Heart left ventricle (tissue), 16 donors: ENCODE data around the gene CEND1. TPM values are rescaled to one million over a fixed set of nuclear protein-coding genes. Genes with fewer than 3 reads are reported as not detected.

Experiments
- ATAC-seq, 4 donors: fragments of 200-7000 bp; cut with Tn5 transposase; one replicate each; pipeline ENCODE4 v1.9.1; 2020 to 2022; ENCODE audit warnings: moderate library complexity in 4 of 4, mild to moderate bottlenecking in 3 of 4, moderate number of reproducible peaks in 1 of 4
- DNase-seq, 5 donors: peaks; one replicate each; pipeline ENCODE4 v3.0.0-alpha.2; 2020
- H3K27ac ChIP-seq, 12 donors: fragments of 200-600 bp; sonication (generic) in 4 of 12; one replicate each; pipeline versions ENCODE4 v1.5.0 to v1.8.0; 2016 to 2022; ENCODE audit warnings: mild to moderate bottlenecking in 2 of 12
- H3K27me3 ChIP-seq, 9 donors: fragments of 200-600 bp; sonication (generic) in 2 of 9; one replicate each; pipeline versions ENCODE4 v1.5.1 to v1.8.0; 2016 to 2022; ENCODE audit warnings: mild to moderate bottlenecking in 3 of 9
- H3K36me3 ChIP-seq, 9 donors: fragments of 200-600 bp; sonication (generic) in 2 of 9; one replicate each; pipeline versions ENCODE4 v1.5.0 to v1.8.0; 2018 to 2022; ENCODE audit warnings: mild to moderate bottlenecking in 2 of 9
- H3K4me1 ChIP-seq, 12 donors: fragments of 200-600 bp; sonication (generic) in 4 of 12; one replicate each; pipeline versions ENCODE4 v1.5.0 to v1.8.0; 2016 to 2022; ENCODE audit warnings: mild to moderate bottlenecking in 3 of 12
- H3K4me3 ChIP-seq, 12 donors: fragments of 200-600 bp; sonication (generic) in 4 of 12; one replicate each; pipeline versions ENCODE4 v1.5.0 to v1.8.0; 2017 to 2022; ENCODE audit warnings: mild to moderate bottlenecking in 9 of 12, moderate library complexity in 4 of 12
- H3K9me3 ChIP-seq, 12 donors: fragments of 200-600 bp; sonication (generic) in 4 of 12; one replicate each; pipeline versions ENCODE4 v1.5.0 to v1.8.0; 2016 to 2022; ENCODE audit warnings: mild to moderate bottlenecking in 1 of 12
- POLR2A ChIP-seq, 2 donors: fragments of 450-650 bp; IDR thresholded peaks; one replicate each; pipeline ENCODE4 v1.6.1; 2017; ENCODE audit warnings: antibody characterized with exemption in 2 of 2, mild to moderate bottlenecking in 2 of 2, moderate library complexity in 2 of 2
- WGBS, 4 donors: extraction: QIAGEN DNeasy Blood & Tissue Kit in 2 of 4; methylation state at CpG; one replicate each; pipeline versions ENCODE4 v1.1.5 to v1.1.7; 2013 to 2018; 5-methylcytosine and 5-hydroxymethylcytosine counted together
- intact Hi-C, 10 donors: fragments of 100-400 bp; cut with DNase I; formaldehyde crosslinking; loops; one replicate each; pipeline versions ENCODE4 v1.11.1 to v1.14.2; 2022
- polyA plus RNA-seq, 2 donors: library from polyadenylated mRNA; stranded (reverse); fragments of 200-250 nt; gene quantifications; one replicate each; pipeline ENCODE4 v1.2.3, GENCODE V29; 2013
- total RNA-seq, 9 donors: library from RNA; depleted of rRNA in 2 of 9; stranded (reverse); fragments of >200 nt in 2 of 9; fragmentation: NEBNext Ultra II Directional in 3 of 9; extraction: Animal tissue kit (Norgen Biotek cat#: 25700) in 3 of 9; gene quantifications; one replicate each; pipeline versions ENCODE4 v1.1.0 to v1.2.4, GENCODE V29; 2016 to 2023
- TF ChIP-seq, protein P1 (sequence below), 12 donors: fragments of 200-600 bp; sonication (generic) in 4 of 12; IDR thresholded peaks; one replicate each; pipeline versions ENCODE4 v1.5.0 to v1.8.0; 2018 to 2022; ENCODE audit warnings: antibody characterized with exemption in 12 of 12, mild to moderate bottlenecking in 5 of 12
- donor health status: ischemic (EF 13 %, LVEDD 7.1; RV severe dilation, severe dysfunction).
- donor health status: healthy with polysubstance abuse.
- donor health status: DM: no; HTN: yes; CAD: no.
- donor health status: DM: no; HTN: no; CAD: no.
- donor health status: ischemic (EF 25% LVEDD 6.9; RV normal size, moderate dysfunction).
- donor health status: ischemic (EF 25% LVEDD 5.7; RV mildly dilated, moderate dysfunction).
- donor health status: healthy.
- donor health status: DM: yes; HTN: yes; CAD: no.
- donor health status: ischemic (EF 35%, LVEDD 5.7; RV mildly dilated, moderate dysfunction).
- donor health status: nonischemic (EF 11% LVEDD 7.7; RV severe dilation, severe dysfunction).
- donor health status: DM: yes; HTN: yes; CAD: no.
- donor health status: PGD.
- donor health status: ischemic (EF 29% LVEDD 5.4; RV normal size, mild dysfunction).
- donor health status: nonischemic (EF 23%, LVEDD 6.1; RV moderate dilation, normal function).

The CEND1 gene
- total and polyA plus RNA-seq, 11 donors = 0.25 to 1.1 (median 0.44) TPM; not detected in 2

GRCh38 chr11:737366-737765, 52.5 kb downstream of the CEND1 start:
- H3K36me3 ChIP-seq = no peaks in the 10 kb centered on the region
- intact Hi-C loops = loop anchor here in 1 of 10 donors (10.0 kb wide), 1 partner anchor 57 kb away; the partner anchor contains the start of genes CEND1 and SLC25A22
- peaks cover 0 to 10% (median 0%) of the 10 kb centered on the region in 9 donors for H3K27me3 ChIP-seq
- no peak overlapping the region for H3K27ac ChIP-seq
- H3K4me1 ChIP-seq = peaks cover 0 to 8% (median 0%) of the 10 kb centered on the region in 12 donors
- no peak for TF ChIP-seq POLR2A (IDR thresholded peaks at IDR 0.05)
- TF ChIP-seq, protein P1, sequence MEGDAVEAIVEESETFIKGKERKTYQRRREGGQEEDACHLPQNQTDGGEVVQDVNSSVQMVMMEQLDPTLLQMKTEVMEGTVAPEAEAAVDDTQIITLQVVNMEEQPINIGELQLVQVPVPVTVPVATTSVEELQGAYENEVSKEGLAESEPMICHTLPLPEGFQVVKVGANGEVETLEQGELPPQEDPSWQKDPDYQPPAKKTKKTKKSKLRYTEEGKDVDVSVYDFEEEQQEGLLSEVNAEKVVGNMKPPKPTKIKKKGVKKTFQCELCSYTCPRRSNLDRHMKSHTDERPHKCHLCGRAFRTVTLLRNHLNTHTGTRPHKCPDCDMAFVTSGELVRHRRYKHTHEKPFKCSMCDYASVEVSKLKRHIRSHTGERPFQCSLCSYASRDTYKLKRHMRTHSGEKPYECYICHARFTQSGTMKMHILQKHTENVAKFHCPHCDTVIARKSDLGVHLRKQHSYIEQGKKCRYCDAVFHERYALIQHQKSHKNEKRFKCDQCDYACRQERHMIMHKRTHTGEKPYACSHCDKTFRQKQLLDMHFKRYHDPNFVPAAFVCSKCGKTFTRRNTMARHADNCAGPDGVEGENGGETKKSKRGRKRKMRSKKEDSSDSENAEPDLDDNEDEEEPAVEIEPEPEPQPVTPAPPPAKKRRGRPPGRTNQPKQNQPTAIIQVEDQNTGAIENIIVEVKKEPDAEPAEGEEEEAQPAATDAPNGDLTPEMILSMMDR (IDR thresholded peaks at IDR 0.05) = no peak
- H3K9me3 ChIP-seq = no peaks in the 10 kb centered on the region
- DNase-seq (no peak), ATAC-seq (no peak)
- no peak overlapping the region for H3K4me3 ChIP-seq
- 50 to 56% (median 53%) methylated on average over 11 of the region's 11 CpGs for WGBS, 4 donors

Other genes with a start within 250 kb of the CEND1 start
- gene LMNTD2, start 229.4 kb downstream of the CEND1 start, total RNA-seq = 1 to 10 TPM in 2 of 9 donors, under 1 TPM in 5, not detected in 2; 0.10 to 1.6 (median 0.36) TPM
- under 1 TPM; 0.32 to 0.53 TPM for gene LMNTD2, start 229.4 kb downstream of the CEND1 start, polyA plus RNA-seq
- gene RASSF7, start 229.1 kb downstream of the CEND1 start, total RNA-seq = 10 to 100 TPM in 1 of 9 donors, 1 to 10 TPM in 8; 1.1 to 15.5 (median 3.3) TPM
- 10 to 100 TPM in 1 of 2 donors, 1 to 10 TPM in 1; 5.7 to 12.5 TPM for gene RASSF7, start 229.1 kb downstream of the CEND1 start, polyA plus RNA-seq
- 10 to 100 TPM; 11.6 to 21.3 (median 18.3) TPM for gene PHRF1, start 213.6 kb downstream of the CEND1 start, total RNA-seq
- gene PHRF1, start 213.6 kb downstream of the CEND1 start, polyA plus RNA-seq = 10 to 100 TPM; 16.1 to 18.1 TPM
- gene IRF7, start 174.1 kb downstream of the CEND1 start, total RNA-seq = 10 to 100 TPM in 7 of 9 donors, 1 to 10 TPM in 2; 5.5 to 30.6 (median 14.9) TPM
- gene IRF7, start 174.1 kb downstream of the CEND1 start, polyA plus RNA-seq = 10 to 100 TPM in 1 of 2 donors, 1 to 10 TPM in 1; 9.5 to 21.1 TPM
- not detected for gene CDHR5, start 165.1 kb downstream of the CEND1 start, total RNA-seq
- gene CDHR5, start 165.1 kb downstream of the CEND1 start, polyA plus RNA-seq = under 1 TPM in 1 of 2 donors, not detected in 1; 0.07 TPM
- gene SCT, start 162.9 kb downstream of the CEND1 start, total RNA-seq = under 1 TPM in 1 of 9 donors, not detected in 8; 0.81 TPM
- not detected for gene SCT, start 162.9 kb downstream of the CEND1 start, polyA plus RNA-seq
- 1 to 10 TPM in 1 of 9 donors, under 1 TPM in 5, not detected in 3; 0.20 to 1.0 (median 0.48) TPM for gene DRD4, start 152.8 kb downstream of the CEND1 start, total RNA-seq
- gene DRD4, start 152.8 kb downstream of the CEND1 start, polyA plus RNA-seq = under 1 TPM in 1 of 2 donors, not detected in 1; 0.07 TPM
- gene DEAF1, start 94.9 kb downstream of the CEND1 start, total RNA-seq = 10 to 100 TPM; 11.8 to 25.6 (median 15.1) TPM
- 10 to 100 TPM; 14.3 to 17.8 TPM for gene DEAF1, start 94.9 kb downstream of the CEND1 start, polyA plus RNA-seq
- gene TMEM80, start 94.3 kb downstream of the CEND1 start, total RNA-seq = 10 to 100 TPM in 7 of 9 donors, 1 to 10 TPM in 2; 8.9 to 18.2 (median 15.0) TPM
- gene TMEM80, start 94.3 kb downstream of the CEND1 start, polyA plus RNA-seq = 10 to 100 TPM in 1 of 2 donors, 1 to 10 TPM in 1; 8.0 to 14.9 TPM
- 10 to 100 TPM in 1 of 9 donors, 1 to 10 TPM in 7, under 1 TPM in 1; 0.72 to 15.5 (median 1.5) TPM for gene EPS8L2, start 83.9 kb downstream of the CEND1 start, total RNA-seq
- 1 to 10 TPM; 1.5 to 2.6 TPM for gene EPS8L2, start 83.9 kb downstream of the CEND1 start, polyA plus RNA-seq
- gene TALDO1, start 42.6 kb downstream of the CEND1 start, total RNA-seq = 100 to 1,000 TPM in 5 of 9 donors, 10 to 100 TPM in 4; 80.5 to 145 (median 105) TPM
- gene TALDO1, start 42.6 kb downstream of the CEND1 start, polyA plus RNA-seq = 100 to 1,000 TPM in 1 of 2 donors, 10 to 100 TPM in 1; 66.9 to 123 TPM
- 10 to 100 TPM; 13.4 to 30.8 (median 21.5) TPM for gene GATD1, start 12.6 kb downstream of the CEND1 start, total RNA-seq
- gene GATD1, start 12.6 kb downstream of the CEND1 start, polyA plus RNA-seq = 10 to 100 TPM; 20.4 to 20.5 TPM
- 10 to 100 TPM in 1 of 9 donors, 1 to 10 TPM in 8; 2.1 to 12.8 (median 4.4) TPM for gene SLC25A22, start 8.2 kb upstream of the CEND1 start, total RNA-seq
- 10 to 100 TPM in 1 of 2 donors, 1 to 10 TPM in 1; 2.6 to 12.7 TPM for gene SLC25A22, start 8.2 kb upstream of the CEND1 start, polyA plus RNA-seq
- 10 to 100 TPM in 1 of 9 donors, 1 to 10 TPM in 8; 4.9 to 11.2 (median 6.6) TPM for gene PIDD1, start 15.1 kb upstream of the CEND1 start, total RNA-seq
- 10 to 100 TPM in 1 of 2 donors, 1 to 10 TPM in 1; 5.5 to 11.8 TPM for gene PIDD1, start 15.1 kb upstream of the CEND1 start, polyA plus RNA-seq
- gene RPLP2, start 19.9 kb upstream of the CEND1 start, total RNA-seq = 1,000 to 10,000 TPM in 3 of 9 donors, 100 to 1,000 TPM in 6; 236 to 1,207 (median 933) TPM
- 1,000 to 10,000 TPM in 1 of 2 donors, 100 to 1,000 TPM in 1; 998 to 1,652 TPM for gene RPLP2, start 19.9 kb upstream of the CEND1 start, polyA plus RNA-seq
- gene PNPLA2, start 28.8 kb upstream of the CEND1 start, total RNA-seq = 100 to 1,000 TPM; 141 to 348 (median 232) TPM
- gene PNPLA2, start 28.8 kb upstream of the CEND1 start, polyA plus RNA-seq = 100 to 1,000 TPM; 112 to 133 TPM
- gene CRACR2B, start 37.8 kb upstream of the CEND1 start, total RNA-seq = 10 to 100 TPM; 13.3 to 22.4 (median 17.7) TPM
- 10 to 100 TPM in 1 of 2 donors, 1 to 10 TPM in 1; 8.8 to 43.5 TPM for gene CRACR2B, start 37.8 kb upstream of the CEND1 start, polyA plus RNA-seq
- 100 to 1,000 TPM; 323 to 682 (median 454) TPM for gene CD151, start 42.9 kb upstream of the CEND1 start, total RNA-seq
- 100 to 1,000 TPM; 560 to 817 TPM for gene CD151, start 42.9 kb upstream of the CEND1 start, polyA plus RNA-seq
- gene POLR2L, start 52.4 kb upstream of the CEND1 start, total RNA-seq = 100 to 1,000 TPM in 8 of 9 donors, 10 to 100 TPM in 1; 74.4 to 267 (median 207) TPM
- 100 to 1,000 TPM; 217 to 227 TPM for gene POLR2L, start 52.4 kb upstream of the CEND1 start, polyA plus RNA-seq
- 10 to 100 TPM; 22.7 to 93.0 (median 31.3) TPM for gene TSPAN4, start 52.8 kb upstream of the CEND1 start, total RNA-seq
- 10 to 100 TPM; 31.2 to 52.5 TPM for gene TSPAN4, start 52.8 kb upstream of the CEND1 start, polyA plus RNA-seq
- 10 to 100 TPM; 42.0 to 87.7 (median 58.9) TPM for gene CHID1, start 120.7 kb upstream of the CEND1 start, total RNA-seq
- 10 to 100 TPM; 30.8 to 55.3 TPM for gene CHID1, start 120.7 kb upstream of the CEND1 start, polyA plus RNA-seq
- gene AP2A2, start 135.8 kb upstream of the CEND1 start, total RNA-seq = 10 to 100 TPM; 30.2 to 71.4 (median 40.0) TPM
- gene AP2A2, start 135.8 kb upstream of the CEND1 start, polyA plus RNA-seq = 10 to 100 TPM; 20.4 to 28.7 TPM
- gene MUC6, start 246.6 kb upstream of the CEND1 start, total RNA-seq = not detected
- gene MUC6, start 246.6 kb upstream of the CEND1 start, polyA plus RNA-seq = under 1 TPM; 0.04 to 0.06 TPM